GM20000 (cell line): ENCODE measurements around the gene NIT1.

Experiments used
- DNase-seq: peaks from one replicate; pipeline ENCODE4 v3.0.0; 2012; ENCODE audit warnings: low spot score
- CTCF ChIP-seq: IDR thresholded peaks from 2 replicates; pipeline ENCODE4 v1.5.1; 2012; ENCODE audit warnings: mild to moderate bottlenecking, control low read depth; ENCODE audit errors: extremely low read depth, missing control alignments

Gene NIT1

GRCh38 chr1:161072751-161073449 is 45.0 kb upstream of the NIT1 start:
- TF ChIP-seq CTCF = no peak
- DNase-seq = no peak

- DNase-seq = no peak
- no peak for TF ChIP-seq CTCF
Observed at GRCh38 chr1:161073474-161074121, 44.3 kb upstream of the NIT1 start.

GRCh38 chr1:161074676-161075368 is 43.1 kb upstream of the NIT1 start:
- DNase-seq = no peak
- no peak for TF ChIP-seq CTCF

GRCh38 chr1:161076410-161076809 is 41.5 kb upstream of the NIT1 start:
- no peak for TF ChIP-seq CTCF
- no peak for DNase-seq

- DNase-seq = no peak
- no peak for TF ChIP-seq CTCF
Observed at GRCh38 chr1:161077426-161077825, 40.5 kb upstream of the NIT1 start.

- DNase-seq = no peak
- TF ChIP-seq CTCF = no peak
Observed at GRCh38 chr1:161079436-161080110, 38.3 kb upstream of the NIT1 start.
